Stimulated activated CD8-positive, alpha-beta memory T cell treated with anti-CD3 and anti-CD28 coated beads, Interleukin-4, amount 100 ng/mL, for 48 hours (primary cell): Measurements from ENCODE around the gene PROKR2.

Experiments
- DNase-seq: peaks from one replicate; pipeline ENCODE4 v3.0.0-alpha.2; 2020

The PROKR2 gene

DNA sequence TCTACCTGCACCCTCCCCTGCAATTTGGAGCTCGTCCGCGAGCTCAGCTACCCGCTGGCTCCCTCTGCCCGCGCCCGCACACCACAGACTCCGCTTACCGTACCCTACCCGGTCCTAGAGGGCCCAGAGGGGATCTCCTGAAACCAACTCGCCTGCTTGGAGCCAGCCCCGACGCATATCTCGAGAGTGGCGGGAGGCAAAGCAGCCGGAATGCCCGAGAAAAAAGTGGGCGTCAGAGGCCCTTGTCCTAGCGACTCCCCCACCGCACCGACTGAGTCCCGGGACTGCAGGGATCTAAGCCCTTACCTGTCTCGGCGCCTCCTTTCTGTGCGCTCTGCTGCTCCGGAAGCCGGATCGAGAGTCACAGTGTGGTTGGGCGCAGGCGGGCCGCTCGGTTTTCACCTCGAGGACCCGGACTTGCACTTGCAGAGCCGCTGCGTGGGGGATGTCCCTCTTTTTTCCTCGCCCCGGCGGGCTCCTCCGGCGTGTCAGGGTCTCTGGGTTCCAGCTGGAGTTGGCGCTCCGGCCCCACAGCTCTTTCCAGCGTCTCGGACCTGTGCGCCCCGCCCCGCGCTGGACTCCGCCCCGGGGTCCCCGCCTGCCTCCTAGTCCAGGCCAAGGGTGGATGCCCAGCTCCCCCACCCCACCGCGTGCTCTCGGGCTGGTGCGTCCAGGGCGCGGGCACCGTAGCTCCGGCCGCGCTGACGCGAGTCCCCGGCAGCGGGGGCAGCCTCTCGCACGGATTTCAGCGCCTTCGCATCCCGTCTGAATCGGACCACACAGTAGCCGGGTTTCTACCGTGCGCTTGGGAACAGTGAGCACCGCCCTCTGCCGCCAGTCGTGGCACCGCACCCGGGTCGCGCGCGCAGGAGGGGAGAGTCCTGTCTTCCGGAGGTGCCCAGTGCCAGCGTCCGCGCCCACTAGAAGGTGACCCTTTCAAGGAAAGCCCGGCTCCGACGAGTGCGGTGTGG lies at the start of gene PROKR2:
PROKR2 (minus strand) TSS at position 767 of the 971 bp plus-strand sequence. CDS start 2,585 bp downstream, outside the sequence.
- peak; percentile 39 for DNase-seq

DNA sequence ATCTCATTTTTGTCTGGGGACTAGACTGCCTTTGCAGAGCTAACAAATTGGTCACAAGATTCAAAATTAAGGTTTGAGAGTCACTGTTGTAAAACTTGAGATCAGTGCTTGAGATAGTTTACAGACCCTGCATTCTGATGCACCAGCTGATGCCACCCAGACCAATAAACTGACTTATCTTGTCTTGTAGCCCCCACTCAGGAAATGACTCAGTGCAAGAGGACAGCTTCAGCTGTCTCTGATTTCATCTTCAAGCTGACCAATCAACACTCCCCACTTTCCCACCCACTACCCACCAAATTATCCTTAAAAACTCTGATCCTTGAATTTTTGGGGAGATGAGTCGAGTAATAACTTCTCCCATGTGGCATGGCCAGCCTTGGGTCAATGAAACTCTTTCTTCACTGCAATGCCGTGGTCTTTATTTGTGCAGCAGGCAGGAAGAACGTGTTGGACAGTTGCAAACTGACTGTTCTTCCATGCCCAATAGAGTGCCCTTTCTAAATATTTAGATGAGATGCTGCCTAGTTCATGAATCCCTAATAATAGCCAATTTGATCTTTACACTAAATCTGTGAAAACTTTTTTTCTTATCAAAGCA lies 48.3 kb upstream of the PROKR2 start:
- DNase-seq: no peak

DNA sequence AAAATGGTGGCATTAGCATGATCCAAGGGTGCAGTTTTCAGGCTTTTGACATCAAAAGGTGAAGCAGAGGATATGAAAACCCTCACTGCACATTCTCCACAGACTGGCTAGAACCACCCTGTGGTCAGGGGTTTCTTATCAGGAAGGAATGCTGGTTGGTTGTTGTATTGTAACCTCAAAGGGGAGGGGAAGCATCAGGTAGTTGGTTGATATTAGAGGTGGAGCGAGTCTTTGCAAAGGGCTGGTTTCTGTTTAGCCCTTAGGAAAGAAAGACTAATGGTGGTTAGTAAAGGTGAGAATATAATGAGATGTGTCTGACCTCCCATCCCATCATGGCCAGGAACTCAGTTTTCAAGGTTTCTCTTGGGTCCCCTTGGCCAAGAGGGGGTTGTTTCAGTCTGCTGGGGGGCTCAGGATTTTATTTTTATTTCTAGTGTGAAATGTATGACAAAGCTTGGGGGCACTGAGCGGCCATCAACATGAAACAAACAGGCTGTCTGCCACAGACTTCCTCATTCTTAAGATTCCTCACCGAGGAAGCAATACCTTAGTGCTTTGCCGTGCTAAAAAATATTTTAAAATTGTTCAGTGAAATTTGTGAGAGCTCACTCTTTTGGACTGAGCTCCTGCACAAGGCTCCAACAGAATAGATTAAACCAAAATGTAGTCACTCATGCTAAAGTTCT lies 47.5 kb upstream of the PROKR2 start:
- DNase-seq: no peak

DNA sequence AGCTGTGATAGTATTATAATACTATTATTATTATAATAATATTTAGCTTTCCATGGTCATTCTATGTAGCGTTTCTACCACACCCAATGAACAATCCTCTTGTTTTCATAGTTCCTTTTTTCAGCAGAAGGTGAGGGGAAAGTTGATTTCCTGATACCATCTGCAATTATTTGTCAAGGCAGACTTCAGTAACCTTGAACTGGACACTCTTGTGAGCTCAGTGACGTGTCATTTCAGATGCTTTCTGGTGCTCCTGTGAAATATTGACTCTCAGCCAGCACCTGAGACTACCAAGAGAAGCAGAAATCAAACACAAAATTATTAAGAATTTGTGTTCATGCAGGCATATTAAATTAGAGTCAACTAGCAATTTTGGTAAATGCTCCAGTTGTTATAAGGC lies 46.0 kb upstream of the PROKR2 start:
- no peak for DNase-seq

DNA sequence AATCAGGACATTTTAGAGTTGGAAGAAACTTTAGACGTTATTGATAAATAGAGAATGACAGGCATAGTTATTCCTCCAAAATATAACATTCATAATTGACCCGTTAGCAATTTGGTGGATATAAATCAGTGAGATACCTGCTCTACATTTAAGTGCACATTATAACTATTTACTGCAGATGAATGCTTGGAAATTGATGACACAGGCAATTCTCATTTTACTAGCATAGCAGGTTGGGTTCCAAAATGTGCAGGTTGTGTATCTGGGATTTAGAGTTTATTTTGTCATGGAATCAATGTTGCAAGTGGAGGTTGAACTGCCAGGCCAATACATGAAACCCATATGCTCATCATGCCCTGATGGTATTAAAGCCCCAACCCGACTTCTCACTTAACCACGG lies 44.4 kb upstream of the PROKR2 start:
- DNase-seq: no peak

DNA sequence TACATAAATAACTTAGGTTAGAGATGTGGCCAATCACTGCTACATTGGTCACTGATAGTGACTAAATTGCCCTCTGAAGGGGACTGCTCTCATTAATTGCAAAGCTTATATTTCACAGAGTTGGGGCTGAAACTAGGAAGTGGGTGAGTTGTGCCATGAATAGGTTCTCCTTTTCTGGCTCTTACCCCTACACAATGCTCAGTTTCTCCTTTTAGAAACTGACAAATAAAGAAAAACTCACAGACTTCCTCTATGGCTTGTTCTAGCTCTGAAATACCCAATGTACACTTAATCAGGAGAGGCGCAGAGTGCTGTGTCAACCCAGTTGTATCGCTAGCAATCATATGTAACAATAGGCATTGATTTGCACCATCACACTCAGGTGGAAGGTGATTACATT lies 41.2 kb upstream of the PROKR2 start:
- DNase-seq: no peak

DNA sequence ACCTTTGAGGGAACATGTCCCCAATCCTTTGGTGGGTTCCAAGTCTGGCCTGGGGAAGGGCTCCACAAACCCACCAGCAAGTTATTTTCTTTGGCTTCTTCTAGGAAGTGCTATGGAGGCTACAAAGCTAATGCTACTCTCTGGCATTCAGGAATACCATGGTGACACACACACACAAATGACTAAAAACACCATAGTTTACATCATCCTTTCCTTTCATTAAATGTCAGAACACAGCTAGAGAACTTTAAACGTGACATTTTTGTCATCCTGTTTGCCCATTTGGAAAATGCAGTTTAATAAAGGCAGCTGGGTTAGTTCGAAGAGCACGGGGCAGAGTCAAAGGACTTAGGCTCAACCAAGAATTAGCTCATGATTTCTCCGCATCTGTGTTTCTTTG lies 40.2 kb upstream of the PROKR2 start:
- no peak for DNase-seq

DNA sequence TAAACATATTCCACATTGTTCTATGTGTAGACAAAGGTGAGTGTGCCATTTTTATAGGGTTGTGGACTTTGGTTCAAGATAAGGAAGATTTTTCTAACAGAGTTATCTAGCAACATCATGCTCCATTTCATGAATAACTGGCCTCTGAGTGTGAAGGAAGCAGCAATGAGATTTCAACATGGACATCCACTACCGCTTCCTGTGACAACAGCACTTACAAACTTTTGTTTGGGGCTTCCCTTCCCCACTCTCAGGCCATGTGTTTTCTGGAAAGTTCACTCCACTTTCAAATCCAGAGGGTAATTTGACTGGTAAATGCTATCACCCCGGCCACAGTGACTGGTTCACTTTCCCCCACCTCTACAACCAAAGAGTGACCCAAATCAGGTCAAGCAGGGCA lies 38.1 kb upstream of the PROKR2 start:
- DNase-seq: no peak

DNA sequence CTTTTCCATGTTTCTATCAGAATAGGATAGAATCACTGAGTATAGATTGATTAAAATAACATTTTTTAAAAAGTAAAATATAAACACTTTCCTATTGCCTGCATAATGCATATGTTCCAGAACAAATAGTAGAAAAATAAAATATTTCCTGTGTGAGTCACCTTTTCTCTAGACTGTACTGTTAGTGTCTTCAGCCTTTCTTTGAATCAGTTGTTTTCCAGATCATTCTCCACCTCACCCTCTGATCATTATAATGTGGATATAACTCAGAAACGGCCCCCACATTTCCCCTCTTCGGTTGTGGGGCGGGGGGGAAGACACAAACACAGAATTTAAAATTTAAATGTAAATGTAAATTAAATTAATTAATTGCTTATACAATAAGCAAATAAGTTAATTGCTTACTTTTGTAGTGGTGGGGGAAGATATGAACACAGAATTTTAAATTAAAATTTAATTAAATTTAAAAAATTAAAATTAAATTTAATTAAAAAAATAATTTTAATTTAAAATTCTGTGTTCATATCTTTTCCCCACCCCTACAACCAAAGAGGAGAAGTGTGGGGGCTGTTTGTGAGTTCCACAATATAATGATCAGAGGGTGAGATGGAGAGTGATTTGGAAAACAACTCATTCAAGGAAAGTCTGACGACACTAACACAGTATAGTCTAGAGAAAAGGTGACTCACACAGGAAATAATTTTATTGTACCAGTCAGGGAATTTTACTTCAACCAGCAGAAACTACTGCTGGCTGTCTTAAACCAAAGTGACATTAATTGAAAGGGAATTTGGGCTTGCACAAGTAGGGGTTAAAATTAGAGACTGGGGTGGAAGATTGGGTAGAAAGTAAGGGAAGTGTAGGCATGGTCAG lies 37.1 kb upstream of the PROKR2 start:
- DNase-seq: no peak

DNA sequence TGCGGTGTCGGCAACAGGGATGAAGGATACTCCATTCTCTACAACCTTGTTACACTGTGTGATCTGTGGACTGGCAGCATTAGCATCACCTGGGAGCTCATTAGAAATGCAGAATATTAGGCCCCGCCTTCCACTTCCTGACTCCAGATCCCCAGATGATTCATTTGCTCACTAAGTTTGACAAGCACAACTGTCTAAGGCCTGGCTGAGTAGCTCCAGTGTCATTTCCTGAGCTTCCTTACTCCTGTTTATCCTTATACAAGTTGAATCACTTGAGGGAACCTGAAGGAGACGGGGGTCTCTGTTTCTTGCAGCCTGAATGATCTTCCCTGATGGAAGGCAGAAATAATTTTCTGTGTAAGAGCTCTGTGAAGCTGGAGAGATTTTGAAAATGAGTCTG lies 32.7 kb upstream of the PROKR2 start:
- no peak for DNase-seq

DNA sequence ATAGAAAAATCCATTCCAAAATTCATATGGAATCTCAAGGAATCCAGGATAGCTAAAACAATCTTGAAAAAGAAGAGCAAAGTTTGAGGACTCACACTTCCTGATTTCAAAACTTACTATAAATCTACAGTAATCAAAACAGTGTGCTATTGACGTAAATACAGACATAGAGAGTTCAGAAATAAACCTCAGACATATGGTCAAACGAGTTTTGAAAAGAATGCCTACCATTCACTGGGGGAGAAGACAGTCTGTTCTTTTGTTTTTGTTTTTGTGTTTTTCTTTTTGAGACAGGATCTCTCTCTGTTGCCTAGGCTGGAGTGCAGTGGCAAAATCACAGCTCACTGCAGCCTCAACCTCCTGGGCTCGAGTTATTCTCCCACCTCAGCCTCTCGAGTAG lies 25.3 kb upstream of the PROKR2 start:
- no peak for DNase-seq

DNA sequence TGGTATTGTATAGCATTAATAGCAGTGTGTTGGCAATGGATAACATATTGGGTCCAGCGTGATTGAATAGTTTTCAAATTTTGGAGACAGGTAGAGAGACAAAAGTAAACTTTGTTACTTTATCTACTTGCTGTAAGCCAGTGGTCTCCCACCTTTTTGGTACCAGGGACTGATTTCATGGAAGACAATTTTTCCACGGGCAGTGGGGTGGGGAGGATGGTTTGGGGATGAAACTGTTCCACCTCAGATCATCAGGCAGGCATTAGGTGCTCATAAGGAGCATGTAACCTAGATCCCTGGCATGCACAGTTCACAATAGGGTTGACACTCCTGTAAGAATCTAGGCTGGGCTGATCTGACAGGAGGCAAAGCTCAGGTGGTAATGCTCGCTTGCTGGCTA lies 14.6 kb upstream of the PROKR2 start:
- no peak for DNase-seq

DNA sequence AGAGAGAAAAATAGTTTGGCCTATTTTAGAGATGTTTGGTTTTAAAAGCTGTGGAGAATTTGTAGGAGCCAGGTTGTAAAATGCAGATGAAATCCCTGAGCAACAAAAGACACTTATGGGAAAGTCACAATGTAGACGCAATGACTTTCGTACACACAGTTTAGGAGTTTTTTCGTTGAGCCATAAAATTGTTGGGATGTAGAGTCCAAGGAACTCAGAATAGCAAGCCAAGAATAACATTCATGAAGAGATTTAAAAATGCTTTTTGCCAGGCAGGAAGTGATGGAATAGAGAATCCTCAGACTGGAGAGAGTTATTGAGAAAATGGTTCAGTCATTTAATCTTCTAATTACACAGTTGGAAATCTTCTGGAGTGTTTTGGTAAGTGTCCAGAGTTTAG lies 11.5 kb upstream of the PROKR2 start:
- no peak for DNase-seq

DNA sequence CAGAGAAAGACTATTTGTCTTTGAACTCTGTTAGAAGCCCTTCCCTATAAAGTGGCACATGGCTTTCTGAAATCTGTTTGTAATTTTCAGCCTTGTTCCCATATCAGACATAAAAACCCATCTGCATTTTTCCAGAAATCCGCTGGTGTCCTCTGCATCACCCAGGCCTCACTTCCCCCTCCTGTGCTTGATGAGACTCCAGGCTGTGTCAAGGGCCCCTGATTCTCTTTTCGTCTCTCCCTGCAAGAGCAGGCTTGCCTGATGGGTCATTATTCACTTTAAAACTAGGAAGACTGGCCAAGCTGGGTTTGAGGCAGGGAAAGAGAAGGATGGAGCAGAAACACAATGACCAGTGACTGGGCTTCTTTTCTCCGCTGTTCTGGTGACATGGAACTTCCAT lies 10.6 kb upstream of the PROKR2 start:
- no peak for DNase-seq

DNA sequence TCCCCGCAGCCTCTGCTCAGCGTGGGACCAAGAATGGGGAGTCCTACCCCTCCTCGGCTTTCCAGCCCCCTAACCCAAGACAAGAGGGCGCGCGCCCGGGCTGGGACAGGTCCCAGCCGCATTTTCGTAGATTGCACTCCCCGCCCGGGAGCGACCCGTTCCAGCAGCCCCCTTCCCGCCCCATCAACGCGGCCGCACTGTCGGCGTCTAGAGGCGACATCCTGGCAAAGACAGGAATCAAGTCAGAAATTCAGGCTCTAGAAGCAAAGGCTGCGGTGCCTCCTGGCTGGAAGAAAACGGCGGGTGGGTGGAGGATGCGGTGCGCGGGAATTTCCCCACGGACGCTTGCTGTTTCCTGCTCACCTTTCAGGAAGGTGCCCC lies 957 bp downstream of the PROKR2 start:
- no peak for DNase-seq

DNA sequence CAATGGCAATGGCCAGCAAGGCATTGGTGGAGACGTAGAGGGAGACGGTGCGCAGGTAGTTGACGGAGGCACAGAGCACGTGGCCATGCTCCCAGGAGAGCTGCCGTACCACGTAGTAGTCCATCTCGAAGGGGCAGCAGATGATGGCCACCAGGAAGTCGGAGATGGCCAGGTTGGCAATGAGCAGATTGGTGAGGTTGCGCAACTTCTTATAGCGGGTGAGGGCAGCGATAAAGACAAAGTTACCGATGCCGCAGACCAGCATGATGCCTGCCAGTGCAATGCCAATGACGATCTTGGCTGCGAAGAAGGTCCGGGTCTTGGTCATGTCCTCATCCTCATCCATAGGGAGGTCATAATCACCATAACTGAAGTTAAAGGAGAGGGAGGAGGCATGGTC lies 2.8 kb downstream of the PROKR2 start:
- no peak for DNase-seq

DNA sequence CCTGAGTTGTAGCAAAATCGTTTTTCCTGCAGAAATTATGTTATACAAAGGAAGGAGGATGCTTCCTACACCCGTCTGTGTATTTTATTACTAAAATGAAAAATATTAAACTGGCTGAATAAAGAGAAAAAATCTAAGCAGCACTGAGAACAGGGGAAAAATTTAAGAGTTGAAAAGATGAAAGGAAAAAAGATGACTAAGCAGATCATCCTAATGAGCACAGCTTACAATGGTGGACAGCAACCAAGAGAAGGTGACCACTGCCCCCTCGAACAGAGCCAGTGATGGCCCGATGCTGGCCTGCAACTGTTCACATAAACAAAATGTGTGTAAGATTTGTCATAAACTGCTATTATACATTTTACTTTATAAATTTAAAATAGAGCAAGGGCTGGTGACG lies 4.2 kb downstream of the PROKR2 start:
- no peak for DNase-seq

DNA sequence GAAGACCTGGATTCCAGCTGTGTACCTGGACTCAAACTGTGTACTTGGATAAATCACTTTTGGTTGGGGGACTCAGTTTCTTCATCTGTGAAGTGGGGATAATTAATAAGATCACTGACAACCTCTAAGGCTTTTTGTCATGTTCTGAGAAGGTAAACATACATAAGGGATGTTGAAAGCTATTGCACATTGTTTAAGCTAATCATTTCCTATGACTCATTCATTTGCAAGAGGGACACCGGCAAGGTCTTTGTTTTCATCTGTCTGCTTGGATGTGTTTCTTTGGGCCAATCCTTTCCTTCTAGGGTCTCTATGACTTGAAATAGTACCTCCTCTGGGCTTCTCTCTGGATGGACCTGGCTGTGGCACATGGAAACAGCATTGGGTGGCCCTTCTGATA lies 6.8 kb downstream of the PROKR2 start:
- no peak for DNase-seq

DNA sequence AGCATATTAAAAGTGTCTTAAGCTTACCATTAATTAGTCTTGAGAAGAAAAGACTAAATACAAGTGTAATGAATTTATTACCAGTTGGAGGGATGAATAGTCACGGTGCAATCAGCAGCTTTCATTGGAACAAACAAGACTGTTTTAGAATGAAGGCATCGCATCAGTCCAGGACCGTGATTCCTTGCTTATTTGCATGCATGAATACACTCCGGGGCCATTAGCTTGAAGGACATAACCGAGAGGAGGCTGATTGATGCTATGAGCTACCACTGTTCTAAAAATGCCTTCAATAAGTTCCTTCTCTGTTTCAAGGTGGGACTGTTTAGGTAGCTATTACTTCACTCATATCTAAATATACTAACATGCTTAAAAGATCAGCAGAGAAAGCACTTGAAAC lies 17.9 kb downstream of the PROKR2 start:
- no peak for DNase-seq

DNA sequence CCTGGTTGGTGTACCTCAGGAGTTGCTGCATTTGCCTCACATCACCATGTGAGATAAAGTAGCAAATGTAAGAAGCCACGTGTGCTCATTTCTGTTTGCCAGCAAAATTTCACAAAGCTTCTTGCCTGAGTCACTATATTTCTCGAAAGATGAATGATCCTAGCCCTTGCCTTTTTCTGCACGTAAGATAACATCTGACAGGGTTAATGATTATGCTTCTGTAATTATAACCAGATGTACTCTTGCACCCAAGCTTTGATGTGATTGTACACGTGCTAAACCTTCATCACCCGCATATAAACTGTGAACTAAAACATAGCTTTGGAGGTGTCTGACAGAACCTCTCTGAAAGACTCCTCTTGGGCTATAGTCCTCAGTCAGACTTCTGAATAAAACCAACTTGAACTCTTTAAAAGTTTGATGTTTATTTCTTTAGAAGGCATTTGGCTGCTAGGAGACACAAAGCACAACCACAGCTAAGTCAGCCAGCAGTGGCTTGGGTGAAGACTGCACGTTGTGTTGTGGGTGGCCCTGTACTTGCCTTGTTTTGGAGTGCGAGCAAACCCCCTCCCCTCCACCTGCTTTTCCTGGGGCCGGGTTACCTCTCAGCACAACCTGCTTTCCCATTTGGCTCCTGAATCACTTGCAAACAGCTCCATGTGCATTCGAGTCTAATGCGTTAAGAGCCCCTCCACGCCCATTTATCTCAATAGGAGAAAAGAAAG lies 19.3 kb downstream of the PROKR2 start:
- DNase-seq: no peak

DNA sequence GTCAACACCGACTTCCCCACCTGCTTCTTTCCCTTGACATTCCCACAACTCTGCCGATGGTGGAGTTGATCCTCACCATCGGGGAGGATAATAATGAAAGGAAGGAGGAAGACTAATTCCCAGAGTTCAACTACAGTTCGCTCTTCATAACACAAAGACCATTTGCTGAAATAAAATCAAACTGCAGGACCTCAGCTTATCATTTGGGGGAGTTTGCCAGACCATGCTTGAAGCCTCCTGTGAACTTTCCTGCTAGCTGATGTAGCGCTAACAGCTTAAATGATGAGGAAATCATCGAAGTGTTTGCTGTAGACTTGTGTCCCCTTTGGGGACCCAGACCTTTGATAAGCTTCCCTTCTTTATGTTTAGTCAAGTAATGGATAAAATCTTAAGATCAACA lies 26.2 kb downstream of the PROKR2 start:
- DNase-seq: no peak

DNA sequence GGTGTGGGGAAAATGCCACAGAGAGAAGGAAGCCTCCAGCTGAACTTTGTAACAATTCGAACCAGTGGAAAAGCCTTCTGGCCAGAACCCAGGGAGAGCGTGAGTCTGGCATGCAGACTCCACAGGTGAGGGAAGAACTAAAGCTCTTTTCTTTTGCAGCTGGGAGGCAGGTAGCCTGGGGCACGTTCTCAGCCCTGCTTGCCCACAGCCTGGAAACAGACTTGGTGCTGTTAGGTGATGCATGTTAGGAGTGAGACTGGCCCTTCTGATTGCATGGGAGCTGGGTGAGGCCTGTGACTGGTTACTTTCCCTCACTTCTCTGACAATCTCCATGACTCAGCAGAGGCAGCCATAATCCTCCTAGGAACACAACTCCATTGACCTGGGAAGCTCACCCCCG lies 34.2 kb downstream of the PROKR2 start:
- no peak for DNase-seq
